Measurements from ENCODE around the gene MIS12.

The MIS12 gene

DNA sequence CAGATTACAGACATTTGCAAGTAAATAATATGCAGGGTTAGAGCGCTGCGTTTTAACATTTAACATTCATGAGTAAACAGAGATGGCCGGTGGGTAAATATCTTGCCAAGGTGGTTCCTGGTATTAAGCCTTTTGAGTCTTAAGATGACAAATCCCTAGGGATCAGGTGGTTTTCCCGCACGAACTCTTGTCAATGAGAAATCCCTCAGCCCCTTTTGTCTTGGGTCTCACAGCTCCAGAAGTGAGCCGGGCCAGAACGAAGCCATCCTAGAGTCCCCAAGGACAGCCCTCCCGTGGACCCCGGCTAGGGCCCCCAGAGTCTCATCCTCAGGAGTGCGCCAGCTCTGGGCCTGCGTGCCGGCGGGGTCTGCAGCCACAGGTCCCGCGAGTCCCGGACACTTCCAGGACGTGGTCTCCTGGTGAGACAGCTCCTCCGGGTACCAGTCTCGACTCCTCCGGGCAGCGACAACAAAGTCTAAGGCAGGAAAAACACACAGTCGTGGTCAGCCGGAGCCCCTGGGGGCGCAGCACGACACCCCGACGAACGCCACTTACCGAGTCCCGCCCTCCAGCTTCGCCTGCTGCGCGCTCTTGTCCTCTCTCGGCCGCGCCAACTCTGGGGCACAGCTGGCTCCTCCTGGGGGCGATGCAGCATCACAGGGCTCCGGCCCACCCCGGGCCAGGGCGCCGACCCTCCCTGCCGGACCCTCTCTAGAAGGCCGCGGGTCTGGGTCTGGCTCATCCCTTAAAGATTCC lies 13.3 kb downstream of the MIS12 start:
- DNase-seq (ENCODE audit: low spot score) (no peak), FAIRE-seq (no peak)

- no peak for FAIRE-seq
Measured at GRCh38 chr17:5500247-5500588, 13.9 kb downstream of the MIS12 start.

GRCh38 chr17:5500589-5501391 lies 14.4 kb downstream of the MIS12 start:
- FAIRE-seq (no peak), DNase-seq (ENCODE audit: low spot score) (peak; percentile 76)

More at GRCh38 chr17:5500247-5500588, 13.9 kb downstream of the MIS12 start:
- no peak for DNase-seq (ENCODE audit: low spot score)

DNA sequence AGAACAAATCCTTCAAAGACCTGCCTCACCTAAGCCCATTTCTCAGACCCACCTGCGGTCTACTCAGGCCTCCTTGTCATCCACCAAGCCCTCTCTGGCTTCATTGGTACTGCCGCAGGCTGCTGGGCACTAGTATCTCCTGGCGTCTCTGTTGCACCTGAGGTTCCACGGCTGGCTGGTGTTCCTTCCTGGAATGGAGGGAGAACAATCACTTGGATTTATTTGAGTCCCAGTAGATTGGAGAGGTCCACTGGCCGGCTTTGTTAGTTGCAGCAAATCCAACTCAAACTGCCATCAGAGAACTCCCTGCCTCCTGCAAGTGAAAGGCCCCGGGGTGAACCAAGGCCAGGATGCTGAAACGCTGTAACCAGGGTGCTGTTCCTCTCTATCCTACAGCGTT lies 15.3 kb downstream of the MIS12 start:
- DNase-seq (ENCODE audit: low spot score) (no peak), FAIRE-seq (no peak)

GRCh38 chr17:5502552-5502951 lies 16.2 kb downstream of the MIS12 start:
- DNase-seq (ENCODE audit: low spot score) (no peak), FAIRE-seq (no peak)

DNA sequence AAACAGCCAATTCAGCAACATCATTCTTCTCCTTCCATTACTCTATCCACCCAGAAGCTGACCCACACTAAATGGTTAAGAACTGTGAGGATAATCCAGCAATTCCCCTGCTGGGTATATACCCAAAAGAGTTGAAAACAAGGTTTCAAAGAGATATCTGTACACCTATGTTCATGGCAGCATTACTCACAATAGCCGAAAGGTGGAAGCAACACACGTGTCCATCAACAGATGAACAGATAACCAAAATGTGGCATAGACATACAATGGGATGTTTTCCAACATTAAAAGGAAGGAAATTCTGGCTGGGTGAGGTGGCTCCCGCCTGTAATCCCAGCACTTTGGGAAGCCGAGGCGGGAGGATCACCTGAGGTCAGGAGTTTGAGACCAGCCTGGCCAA lies 19.9 kb downstream of the MIS12 start:
- DNase-seq (ENCODE audit: low spot score) (no peak), FAIRE-seq (no peak)

GRCh38 chr17:5508810-5509209 lies 22.4 kb downstream of the MIS12 start:
- DNase-seq (ENCODE audit: low spot score) (no peak), FAIRE-seq (no peak)

DNA sequence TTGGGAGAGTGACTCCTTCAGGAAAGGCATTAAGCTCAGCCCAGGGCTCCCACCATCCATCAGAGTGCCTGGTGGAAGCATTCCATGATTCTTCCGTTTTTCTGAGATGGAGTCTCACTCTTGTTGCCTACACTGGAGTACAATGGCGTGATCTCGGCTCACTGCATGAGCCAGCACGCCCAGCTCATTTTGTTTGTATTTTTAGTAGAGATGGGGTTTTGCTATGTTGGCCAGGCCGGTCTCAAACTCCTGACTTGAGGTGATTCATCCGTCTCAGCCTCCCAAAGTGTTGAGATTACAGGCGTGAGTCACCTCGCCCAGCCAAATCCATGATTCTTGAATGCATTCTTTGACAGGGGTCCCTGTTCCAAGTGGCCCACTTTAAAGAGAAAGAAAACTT lies 23.1 kb downstream of the MIS12 start:
- DNase-seq (ENCODE audit: low spot score): no peak
- FAIRE-seq: no peak

DNA sequence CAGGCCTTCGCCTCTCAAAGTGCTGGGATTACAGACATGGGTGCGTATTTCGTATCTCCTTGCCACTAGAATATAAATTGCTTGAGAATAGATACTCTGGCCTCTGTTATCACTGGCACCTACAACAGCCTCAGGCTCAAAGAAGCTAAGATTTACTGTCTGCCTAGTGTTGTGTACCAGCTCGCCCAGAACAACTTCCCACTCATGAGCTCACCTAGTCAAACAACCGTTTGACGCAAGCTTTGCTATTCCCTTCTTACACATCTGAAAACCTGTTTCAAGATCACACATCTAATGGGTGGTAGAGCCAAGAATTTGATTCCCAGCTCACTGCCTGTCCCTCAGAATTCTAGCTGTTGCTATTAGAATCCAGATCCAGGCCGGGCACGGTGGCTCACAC lies 24.4 kb downstream of the MIS12 start:
- no peak for FAIRE-seq

DNA sequence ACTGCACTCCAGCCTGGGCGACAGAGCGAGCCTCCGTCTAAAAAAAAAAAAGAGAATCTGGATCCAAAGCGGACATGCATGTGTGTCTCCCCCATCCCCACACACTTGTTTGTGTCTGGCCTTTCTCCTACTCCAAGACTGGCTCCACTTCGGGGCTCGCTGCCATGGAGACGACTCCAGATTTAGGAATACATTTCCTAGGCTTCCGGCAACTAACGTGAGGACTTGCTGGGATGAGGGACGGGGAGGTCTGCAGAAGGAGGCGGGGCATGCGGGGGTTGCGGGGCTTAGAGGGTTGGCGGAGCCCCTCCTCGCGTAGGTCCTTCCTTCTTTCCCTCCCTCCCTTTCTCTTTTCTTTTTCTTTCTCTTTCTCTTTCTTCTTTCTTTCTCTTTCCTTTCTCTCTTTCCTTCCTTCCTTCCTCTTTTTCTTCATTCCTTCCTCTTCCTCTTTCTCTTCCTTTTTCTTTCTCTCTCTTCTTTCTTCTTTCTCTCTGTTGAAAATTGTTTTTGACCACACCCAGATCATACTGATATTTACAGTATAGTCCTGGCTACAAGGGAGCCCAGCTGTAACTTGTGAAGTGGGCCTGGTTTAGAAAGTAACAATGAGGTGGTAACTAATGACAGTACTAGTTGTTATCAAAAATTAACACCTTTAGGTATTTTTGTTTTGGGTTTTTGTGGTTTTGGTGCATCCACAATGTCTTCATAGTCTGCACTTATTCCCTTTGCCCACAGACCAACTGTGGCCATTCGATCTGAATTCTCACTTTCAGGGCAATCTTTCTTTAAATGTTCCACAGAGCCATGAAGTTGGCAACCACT lies 25.2 kb downstream of the MIS12 start:
- FAIRE-seq: no peak
- DNase-seq (ENCODE audit: low spot score): no peak

More for the DNA sequence above, 24.4 kb downstream of the MIS12 start:
- DNase-seq (ENCODE audit: low spot score): no peak

- no peak for DNase-seq (ENCODE audit: low spot score)
- no peak for FAIRE-seq
Measured at GRCh38 chr17:5513628-5514027, 27.3 kb downstream of the MIS12 start.

DNA sequence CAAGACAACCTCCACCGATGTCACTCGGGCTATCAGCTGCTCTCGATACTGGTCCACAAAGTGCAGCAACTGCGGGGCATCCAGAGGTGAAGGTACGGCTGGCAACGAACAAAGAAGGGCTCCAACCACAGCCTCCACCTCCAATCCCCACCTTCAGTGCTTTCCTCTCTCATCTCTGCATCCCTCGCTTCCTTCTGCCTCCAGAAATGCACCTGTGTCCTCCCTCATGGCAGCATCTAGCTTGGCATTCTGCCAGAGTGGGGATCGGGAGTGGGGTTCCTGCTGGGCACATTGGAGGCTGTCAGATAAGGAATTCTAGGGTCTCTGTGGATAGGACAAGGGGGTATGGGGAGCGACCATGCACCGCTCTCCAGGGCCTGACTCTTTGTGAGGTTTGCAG lies 28.6 kb downstream of the MIS12 start:
- FAIRE-seq (no peak), DNase-seq (ENCODE audit: low spot score) (no peak)

DNA sequence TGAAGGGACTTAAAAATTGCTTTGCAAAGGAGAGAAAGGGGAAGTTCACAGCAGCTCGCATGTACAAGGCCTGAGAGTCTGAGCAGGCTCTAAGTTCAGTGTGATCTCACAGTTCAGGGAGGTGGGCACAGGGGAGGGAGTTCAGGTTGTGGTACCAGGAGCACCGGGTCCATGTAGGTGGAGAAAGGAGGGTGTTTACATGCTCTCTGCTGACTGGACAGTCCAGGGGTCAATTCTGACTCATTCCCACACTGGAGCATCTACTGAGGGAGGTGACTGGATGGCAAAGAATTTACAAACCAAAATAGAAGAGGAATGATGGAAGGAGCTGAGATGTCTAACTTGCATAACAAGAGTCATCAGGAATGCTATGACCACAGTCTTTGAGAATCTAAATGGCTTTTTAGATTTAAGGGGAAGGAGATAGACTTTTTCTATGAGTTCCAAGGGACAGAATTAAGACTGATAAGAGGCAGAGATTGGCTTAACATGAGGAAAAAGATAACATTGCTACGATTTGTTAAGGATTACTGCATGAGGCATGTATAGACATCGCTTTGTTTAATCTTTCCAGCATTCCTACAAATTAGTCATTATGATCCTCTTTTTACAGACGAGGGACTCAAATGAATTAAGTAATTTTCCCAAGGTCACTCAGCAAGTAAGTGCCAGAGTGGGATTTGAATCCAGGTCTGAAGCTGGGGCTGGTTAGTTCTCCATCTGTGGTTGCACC lies 29.9 kb downstream of the MIS12 start:
- FAIRE-seq: no peak
- DNase-seq (ENCODE audit: low spot score): peak; percentile 75

- DNase-seq (ENCODE audit: low spot score): no peak
- FAIRE-seq: no peak
Measured at GRCh38 chr17:5522476-5522875, 36.1 kb downstream of the MIS12 start.

DNA sequence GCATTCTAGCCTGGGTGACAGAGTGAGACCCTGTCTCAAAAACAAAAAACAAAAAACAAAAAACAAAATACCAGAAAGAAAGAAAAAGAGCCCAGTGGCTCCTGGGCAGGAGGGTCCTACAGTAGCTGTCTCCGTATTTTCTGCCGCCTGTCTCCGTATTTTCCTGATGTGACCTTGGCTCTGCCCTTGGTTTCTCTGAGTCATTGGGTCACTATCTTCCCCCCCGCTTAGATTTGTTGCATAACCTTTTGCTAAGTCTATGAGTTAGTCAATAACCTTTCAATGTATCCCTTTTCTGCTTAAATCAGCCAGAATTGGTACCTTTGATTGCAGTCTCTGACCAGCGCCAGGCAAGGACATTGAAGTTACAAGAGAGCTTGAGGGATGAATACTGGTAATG lies 36.9 kb downstream of the MIS12 start:
- no peak for DNase-seq (ENCODE audit: low spot score)
- no peak for FAIRE-seq

GRCh38 chr17:5526821-5527598 lies 40.6 kb downstream of the MIS12 start:
- no peak for FAIRE-seq

DNA sequence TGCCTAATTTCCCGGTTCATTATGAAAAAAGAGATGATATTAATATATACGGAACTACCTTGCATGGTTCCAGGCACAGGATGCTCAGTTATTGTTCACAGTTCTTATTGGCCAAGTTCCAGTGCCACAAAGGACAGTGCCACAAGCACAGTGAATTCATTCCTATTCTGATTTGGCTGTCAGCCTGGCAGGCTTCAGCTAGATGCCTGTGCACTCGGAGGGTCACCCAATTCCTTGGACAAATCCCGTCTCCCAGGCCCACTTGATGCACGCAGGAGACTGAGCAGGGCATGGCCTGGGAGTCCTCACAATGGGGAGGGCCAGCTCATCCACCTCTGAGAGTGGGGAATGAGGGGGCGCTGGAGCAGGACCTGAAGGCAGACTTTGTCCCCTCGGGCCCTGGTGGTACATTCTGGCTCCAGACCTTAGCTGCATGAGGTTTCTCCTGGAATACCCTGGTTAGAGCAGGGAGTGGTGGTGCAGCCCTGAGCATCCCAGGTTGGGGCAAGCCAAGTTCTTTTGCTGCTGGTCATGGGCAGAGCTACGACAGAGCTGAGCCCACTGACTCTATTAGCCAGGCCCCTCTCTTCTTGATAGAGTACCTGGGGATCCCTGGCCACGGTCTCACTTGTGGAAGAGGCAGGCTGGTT lies 41.4 kb downstream of the MIS12 start:
- no peak for FAIRE-seq
- DNase-seq (ENCODE audit: low spot score): no peak

More at GRCh38 chr17:5526821-5527598, 40.6 kb downstream of the MIS12 start:
- peak; percentile 95 for DNase-seq (ENCODE audit: low spot score)

- no peak for FAIRE-seq
- DNase-seq (ENCODE audit: low spot score): no peak
Measured at GRCh38 chr17:5530265-5531084, 44.1 kb downstream of the MIS12 start.

DNA sequence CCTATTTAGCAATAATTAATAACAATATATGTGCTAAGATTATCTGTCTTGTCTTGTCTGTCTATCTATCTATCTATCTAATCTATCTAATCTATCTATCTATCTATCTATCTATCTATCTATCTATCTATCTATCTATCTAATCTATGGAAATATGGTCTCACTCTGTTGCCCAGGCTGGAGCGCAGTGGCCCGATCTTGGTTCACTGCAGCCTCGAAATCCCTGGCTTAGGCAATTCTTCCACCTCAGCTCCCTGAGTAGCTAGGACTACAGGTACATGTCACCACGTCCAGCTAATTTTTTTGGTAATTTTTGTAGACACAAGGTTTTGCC lies 44.7 kb downstream of the MIS12 start:
- DNase-seq (ENCODE audit: low spot score): no peak
- no peak for FAIRE-seq
